Fibroblast of mammary gland (primary cell): ENCODE data around the gene SMAD6.

Source experiments
- DNase-seq: peaks from one replicate; pipeline ENCODE4 v3.0.0-alpha.2; 2010; ENCODE audit warnings: low read depth
- H3K4me3 ChIP-seq: 2 replicates; pipeline ENCODE4 v1.5.1; 2011; ENCODE audit warnings: low read depth, mild to moderate bottlenecking, low read length, moderate library complexity; ENCODE audit not compliant: control insufficient read depth
- TF ChIP-seq, protein P1 (sequence below): conservative IDR thresholded peaks from 2 replicates; pipeline ENCODE4 v1.5.1; 2011; ENCODE audit warnings: low read depth, low read length, inconsistent platforms; ENCODE audit not compliant: control insufficient read depth, insufficient read depth

The SMAD6 gene

DNA sequence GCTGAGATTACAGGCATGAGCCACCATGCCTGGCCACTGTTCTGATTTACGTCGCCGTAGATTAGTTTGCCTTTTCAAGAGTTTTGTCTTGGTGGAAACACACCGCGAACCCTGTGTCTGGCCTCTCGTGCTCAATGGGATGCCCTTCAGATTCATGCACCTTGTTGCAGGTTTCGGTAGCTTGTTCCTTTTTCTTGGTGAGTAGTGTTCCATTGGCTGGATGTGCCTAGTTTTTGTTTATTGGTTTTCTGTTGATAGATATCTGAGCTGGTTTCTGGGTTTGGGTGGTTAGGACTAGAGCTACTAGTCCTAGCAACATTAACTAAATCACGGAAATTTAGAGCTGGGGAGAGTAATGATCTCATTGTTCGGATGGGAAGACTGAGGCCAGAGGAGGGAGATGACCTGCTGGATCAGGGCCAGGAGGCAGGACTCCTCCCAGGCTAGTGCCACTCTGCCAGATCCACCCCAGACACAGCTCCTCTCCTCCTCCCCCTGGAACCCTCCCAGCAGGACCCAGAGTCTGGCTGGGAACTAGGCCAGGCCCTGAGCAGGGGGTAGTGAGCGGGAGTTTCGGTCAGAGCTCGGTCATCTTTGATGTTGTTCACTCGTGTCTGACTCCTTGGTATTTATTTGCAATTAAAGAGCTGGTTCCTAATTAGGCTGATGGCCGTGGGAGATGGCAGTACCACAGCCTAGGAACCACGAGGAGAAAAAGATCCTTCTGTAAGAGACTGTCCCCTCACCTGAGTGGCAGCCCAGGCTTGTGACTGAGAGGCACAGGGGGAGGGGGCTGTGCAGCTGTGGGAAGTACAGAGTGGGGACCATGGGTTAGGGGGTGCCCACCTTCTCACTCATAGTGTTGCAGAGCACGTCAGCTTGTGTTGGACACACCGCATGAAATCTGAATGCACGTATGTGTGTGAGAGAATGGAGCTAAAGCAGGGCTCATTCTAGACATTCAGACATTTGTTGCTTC lies 73.4 kb downstream of the SMAD6 start:
- no peak for DNase-seq
- no peak overlapping the region for H3K4me3 ChIP-seq
- TF ChIP-seq, protein P1, sequence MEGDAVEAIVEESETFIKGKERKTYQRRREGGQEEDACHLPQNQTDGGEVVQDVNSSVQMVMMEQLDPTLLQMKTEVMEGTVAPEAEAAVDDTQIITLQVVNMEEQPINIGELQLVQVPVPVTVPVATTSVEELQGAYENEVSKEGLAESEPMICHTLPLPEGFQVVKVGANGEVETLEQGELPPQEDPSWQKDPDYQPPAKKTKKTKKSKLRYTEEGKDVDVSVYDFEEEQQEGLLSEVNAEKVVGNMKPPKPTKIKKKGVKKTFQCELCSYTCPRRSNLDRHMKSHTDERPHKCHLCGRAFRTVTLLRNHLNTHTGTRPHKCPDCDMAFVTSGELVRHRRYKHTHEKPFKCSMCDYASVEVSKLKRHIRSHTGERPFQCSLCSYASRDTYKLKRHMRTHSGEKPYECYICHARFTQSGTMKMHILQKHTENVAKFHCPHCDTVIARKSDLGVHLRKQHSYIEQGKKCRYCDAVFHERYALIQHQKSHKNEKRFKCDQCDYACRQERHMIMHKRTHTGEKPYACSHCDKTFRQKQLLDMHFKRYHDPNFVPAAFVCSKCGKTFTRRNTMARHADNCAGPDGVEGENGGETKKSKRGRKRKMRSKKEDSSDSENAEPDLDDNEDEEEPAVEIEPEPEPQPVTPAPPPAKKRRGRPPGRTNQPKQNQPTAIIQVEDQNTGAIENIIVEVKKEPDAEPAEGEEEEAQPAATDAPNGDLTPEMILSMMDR, result no peak

DNA sequence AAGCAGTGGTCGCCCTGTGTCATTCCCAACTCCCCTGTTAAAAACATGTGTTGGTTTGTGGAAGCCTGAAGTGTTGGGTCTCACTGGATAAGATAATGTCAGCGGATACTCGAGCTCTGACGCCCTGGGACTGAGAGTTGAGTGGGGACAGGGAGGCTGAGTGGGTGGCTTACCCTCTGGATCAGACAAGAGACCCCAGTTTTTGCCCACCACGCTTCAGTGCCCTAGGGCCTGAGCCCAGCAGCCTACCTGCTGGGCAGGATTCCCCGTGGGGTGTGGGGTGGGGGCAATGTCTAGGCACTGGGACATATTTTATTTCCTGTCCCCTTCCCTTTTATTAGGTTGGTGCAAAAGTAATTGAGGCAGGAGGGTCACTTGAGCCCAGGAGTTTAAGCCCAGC lies 75.0 kb downstream of the SMAD6 start:
- TF ChIP-seq, protein P1, result no peak
- no peak for DNase-seq
- H3K4me3 ChIP-seq, result no peak overlapping the region

DNA sequence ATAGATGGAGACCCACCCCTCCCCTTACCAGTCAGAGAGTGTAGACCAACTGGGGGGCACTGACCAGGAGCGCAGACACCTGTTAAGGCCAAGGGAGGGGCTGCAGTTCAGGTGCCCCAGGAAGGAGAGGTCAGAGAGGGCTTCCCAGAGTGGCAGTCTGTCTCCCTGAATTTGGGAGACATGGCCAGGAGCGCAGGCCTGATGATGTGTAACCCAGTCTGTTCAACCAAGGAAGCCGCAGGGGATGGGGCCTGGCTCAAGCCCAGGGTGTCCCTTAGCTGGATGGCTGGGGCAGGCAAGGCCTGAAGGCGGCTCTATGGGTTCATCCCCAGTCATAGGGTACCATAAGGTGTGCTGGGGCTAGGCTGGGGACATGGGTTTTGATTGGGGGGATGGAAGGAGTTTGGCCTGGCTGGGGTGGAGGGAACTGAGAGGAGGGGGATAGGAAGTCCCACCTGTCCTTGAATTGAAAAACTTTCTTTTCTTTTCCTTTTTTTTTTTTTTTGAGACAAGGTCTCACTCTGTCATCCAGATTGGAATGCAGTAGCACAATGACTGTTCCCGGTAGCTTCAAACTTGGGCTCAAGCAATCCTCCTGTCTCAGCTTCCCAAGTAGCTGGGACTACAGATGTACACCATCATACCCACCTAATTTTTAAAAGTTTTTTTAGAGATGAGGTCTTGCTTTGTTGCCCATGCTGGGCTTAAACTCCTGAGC lies 75.7 kb downstream of the SMAD6 start:
- no peak overlapping the region for H3K4me3 ChIP-seq
- DNase-seq, result no peak
- TF ChIP-seq, protein P1, result no peak

DNA sequence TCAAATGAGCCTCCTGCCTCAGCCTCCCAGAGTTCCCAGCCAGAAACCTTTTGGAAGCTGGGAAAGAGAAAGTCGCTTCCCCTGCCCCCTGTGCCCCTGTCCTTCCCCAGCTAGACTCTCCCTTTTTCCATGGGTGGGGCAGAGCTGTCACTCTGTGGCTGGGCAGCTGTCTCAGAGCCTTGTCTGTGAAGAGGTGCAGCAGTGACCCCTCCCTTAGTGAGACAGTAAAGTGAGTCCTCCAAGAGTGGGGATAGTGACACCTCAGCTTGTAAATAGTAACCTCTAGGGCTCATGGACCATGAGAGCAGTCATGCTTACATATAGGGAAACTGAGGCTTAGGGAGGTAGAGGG lies 76.3 kb downstream of the SMAD6 start:
- no peak overlapping the region for H3K4me3 ChIP-seq
- TF ChIP-seq, protein P1, result no peak
- no peak for DNase-seq

DNA sequence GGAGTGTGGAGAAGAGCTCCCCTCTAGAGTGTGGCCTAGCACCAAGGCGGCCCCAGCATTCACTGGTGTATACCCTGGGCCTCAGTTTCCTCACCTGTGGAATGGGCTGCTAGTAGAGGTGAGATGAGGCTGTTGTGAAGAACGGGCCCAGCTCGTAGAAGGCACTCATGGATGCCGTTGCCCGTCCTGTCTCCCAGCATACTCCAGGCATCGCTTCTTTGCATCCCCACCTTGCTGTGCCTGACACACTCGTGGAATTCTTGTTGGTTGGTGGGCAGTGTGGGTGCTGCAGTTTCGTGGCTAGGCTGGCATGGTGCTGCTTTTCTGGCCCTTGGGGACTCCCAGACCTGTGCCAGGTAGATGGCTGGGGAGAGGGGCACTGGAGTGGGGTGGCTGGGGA lies 76.7 kb downstream of the SMAD6 start:
- TF ChIP-seq, protein P1, result no peak

DNA sequence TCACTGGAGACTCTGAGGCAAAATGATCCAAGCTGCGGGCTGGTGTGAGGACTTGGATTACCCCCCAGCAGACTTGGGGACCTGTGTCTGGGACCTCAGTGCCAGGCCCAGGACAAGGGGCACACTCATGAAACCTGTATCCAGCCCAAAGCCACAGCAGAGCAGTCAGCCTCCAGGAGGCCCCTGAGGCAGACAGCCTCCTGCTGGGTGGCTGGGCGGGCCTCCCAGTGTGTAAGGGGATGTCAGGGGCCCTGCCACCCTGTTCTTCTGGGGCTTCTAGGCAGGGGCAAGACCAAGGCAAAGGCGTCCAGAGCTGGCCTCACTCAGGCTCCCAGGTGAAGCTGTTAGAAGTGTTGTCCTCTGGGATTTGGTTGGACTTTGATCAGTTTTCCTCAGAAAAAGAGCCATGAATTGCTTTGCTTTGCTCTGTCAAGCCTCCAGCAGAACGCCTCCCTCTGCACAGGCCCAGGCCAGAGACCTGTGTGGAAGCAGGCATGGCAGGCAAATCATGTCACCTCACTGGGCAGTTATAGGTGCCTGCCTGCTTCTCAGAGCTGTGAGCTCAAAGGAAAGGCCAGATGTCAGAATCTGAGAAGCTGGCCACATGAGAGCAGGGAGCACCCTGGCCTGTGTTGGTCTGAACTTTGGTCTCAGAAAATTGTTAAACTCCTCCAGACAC lies 77.4 kb downstream of the SMAD6 start:
- TF ChIP-seq, protein P1, result no peak
- no peak overlapping the region for H3K4me3 ChIP-seq
- no peak for DNase-seq

More for the DNA sequence above, 76.7 kb downstream of the SMAD6 start:
- no peak overlapping the region for H3K4me3 ChIP-seq
- no peak for DNase-seq
